ENCODE results near the gene PARN. TPM values are rescaled to one million over a fixed set of nuclear protein-coding genes. Genes with fewer than 3 reads are reported as not detected.

The PARN gene
- total and polyA plus RNA-seq, 8 donors = 9.9 to 75.3 (median 24.2) TPM

DNA sequence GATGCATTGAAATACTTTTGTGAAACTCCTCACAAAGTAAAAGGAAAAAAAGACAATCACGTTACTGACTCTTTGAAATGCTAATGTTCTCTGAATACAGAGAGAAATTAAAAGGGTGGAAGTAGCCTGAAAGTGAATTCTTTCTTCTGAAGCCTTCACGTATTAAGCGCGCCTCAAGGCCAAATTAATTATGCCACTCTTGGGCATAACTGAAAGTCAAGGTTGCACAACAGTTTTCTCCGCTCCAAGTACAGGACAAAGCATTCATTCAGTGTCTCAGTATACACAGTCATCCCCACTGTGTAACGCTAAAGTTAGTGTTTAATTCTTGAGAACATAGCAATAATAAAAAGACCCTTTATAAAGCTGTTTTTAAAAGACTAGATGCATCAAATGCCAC, 21.5 kb downstream of the PARN start:
- WGBS, 5 donors = 85 to 96% (median 90%) methylated on average over 6 of the region's 6 CpGs
- no peaks in the 10 kb centered on the region for H3K4me1 ChIP-seq
- peaks cover 69 to 100% (median 99%) of the 10 kb centered on the region in 4 donors for H3K36me3 ChIP-seq
- H3K27me3 ChIP-seq = no peaks in the 10 kb centered on the region
- no peak for DNase-seq
- no peak overlapping the region for H3K27ac ChIP-seq
- no peak overlapping the region for H3K4me3 ChIP-seq
- H3K9me3 ChIP-seq = no peaks in the 10 kb centered on the region
- intact Hi-C loops (cut with DNase I; ENCODE audit: low total_unique reads) = no loop called here
- TF ChIP-seq POLR2A (IDR thresholded peaks at IDR 0.05) (no peak), EP300 (IDR thresholded peaks at IDR 0.05) (no peak), POLR2AphosphoS5 (IDR thresholded peaks at IDR 0.05) (no peak), CTCF (IDR thresholded peaks at IDR 0.05) (no peak)

DNA sequence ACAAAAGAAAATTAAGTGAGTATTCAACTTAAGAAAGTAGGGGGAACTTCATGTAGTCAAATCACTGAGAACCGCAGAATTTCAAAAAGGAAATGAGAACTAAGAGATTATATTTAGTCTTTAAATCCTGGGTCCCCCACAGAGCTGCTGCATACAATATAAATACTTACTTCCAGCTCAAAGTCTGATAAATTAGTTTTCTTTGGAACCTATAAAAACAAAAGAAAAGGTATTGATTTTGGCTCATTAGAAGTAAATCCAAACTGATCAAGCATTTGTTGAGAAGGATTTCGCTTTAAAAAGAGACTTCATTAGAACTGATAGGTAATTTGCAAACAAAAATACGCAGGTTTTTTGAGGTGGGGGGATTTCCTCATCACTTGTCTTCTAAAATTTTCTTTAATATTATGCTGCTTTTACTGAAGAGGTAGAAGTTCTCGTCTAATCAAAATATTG, 21.9 kb downstream of the PARN start:
- no peaks in the 10 kb centered on the region for H3K9me3 ChIP-seq
- H3K27ac ChIP-seq = no peak overlapping the region
- DNase-seq = no peak
- WGBS, 5 donors = 87 to 93% (median 89%) methylated on average over 4 of the region's 4 CpGs
- TF ChIP-seq POLR2A (IDR thresholded peaks at IDR 0.05) = no peak
- no peak for TF ChIP-seq CTCF (IDR thresholded peaks at IDR 0.05)
- TF ChIP-seq EP300 (IDR thresholded peaks at IDR 0.05) = no peak
- no peak for TF ChIP-seq POLR2AphosphoS5 (IDR thresholded peaks at IDR 0.05)
- H3K4me3 ChIP-seq = no peak overlapping the region
- no peaks in the 10 kb centered on the region for H3K4me1 ChIP-seq
- peaks cover 74 to 100% (median 99%) of the 10 kb centered on the region in 4 donors for H3K36me3 ChIP-seq
- intact Hi-C loops (cut with DNase I; ENCODE audit: low total_unique reads) = no loop called here
- H3K27me3 ChIP-seq = no peaks in the 10 kb centered on the region

DNA sequence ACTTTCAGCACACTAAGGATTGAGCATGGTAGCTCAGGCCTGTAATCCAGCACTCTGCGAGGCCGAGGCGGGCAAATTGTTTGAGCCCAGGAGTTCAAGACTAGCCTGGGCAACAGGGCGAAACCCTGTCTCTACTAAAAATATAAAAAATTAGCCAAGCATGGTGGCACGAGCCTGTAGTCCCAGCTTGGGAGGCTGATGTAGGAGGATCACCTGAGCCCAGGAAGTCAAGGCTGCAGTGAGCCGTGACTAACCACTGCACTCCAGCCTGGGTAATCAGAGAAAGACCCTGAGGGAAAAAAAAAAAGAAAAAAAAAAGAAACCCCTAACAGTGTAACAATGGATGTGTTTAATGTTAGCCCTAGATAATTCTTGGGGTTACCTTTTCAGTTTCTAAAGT, 24.0 kb downstream of the PARN start:
- no peaks in the 10 kb centered on the region for H3K9me3 ChIP-seq
- no peak overlapping the region for H3K4me3 ChIP-seq
- intact Hi-C loops (cut with DNase I; ENCODE audit: low total_unique reads) = no loop called here
- TF ChIP-seq POLR2AphosphoS5 (IDR thresholded peaks at IDR 0.05) = no peak
- TF ChIP-seq POLR2A (IDR thresholded peaks at IDR 0.05) = no peak
- TF ChIP-seq CTCF (IDR thresholded peaks at IDR 0.05) = no peak
- no peaks in the 10 kb centered on the region for H3K27me3 ChIP-seq
- no peak for DNase-seq
- 83 to 96% (median 91%) methylated on average over 6 of the region's 6 CpGs for WGBS, 5 donors
- no peak overlapping the region for H3K27ac ChIP-seq
- no peaks in the 10 kb centered on the region for H3K4me1 ChIP-seq
- peaks cover 73 to 100% (median 99%) of the 10 kb centered on the region in 4 donors for H3K36me3 ChIP-seq

- peaks cover 51 to 100% (median 98%) of the 10 kb centered on the region in 4 donors for H3K36me3 ChIP-seq
- H3K4me3 ChIP-seq = no peak overlapping the region
- no peaks in the 10 kb centered on the region for H3K27me3 ChIP-seq
- TF ChIP-seq EP300 (IDR thresholded peaks at IDR 0.05) (no peak), POLR2AphosphoS5 (IDR thresholded peaks at IDR 0.05) (no peak), POLR2A (IDR thresholded peaks at IDR 0.05) (no peak), CTCF (IDR thresholded peaks at IDR 0.05) (no peak)
- DNase-seq = no peak
- 82 to 93% (median 89%) methylated on average over 6 of the region's 6 CpGs for WGBS, 5 donors
- no peaks in the 10 kb centered on the region for H3K9me3 ChIP-seq
- no peak overlapping the region for H3K27ac ChIP-seq
- H3K4me1 ChIP-seq = no peaks in the 10 kb centered on the region
- intact Hi-C loops (cut with DNase I; ENCODE audit: low total_unique reads) = no loop called here
Observed at GRCh38 chr16:14602443-14602963, 27.6 kb downstream of the PARN start.

All from stomach (tissue), 9 donors.